Measurements from ENCODE around the gene FAM217A.

DNA sequence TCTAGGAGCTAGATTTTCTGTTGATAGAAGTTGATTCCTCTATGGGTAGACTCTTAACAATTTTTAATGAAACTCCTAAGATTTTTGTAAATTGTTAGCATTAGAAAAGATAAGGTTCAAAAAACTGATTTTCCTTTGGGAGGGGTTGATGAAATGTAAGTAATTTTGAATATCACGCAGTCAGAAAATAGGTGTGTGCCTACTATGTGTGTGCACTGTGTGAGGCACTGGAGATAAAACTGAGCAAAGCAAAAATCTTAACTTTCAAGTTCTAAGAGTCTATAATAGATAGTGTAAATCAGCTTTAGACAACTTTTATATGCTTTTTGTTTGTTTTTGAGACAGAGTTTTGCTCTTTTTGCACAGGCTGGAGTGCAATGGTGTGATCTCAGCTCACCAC lies 53.3 kb downstream of the FAM217A start:
- TF ChIP-seq, protein P1, sequence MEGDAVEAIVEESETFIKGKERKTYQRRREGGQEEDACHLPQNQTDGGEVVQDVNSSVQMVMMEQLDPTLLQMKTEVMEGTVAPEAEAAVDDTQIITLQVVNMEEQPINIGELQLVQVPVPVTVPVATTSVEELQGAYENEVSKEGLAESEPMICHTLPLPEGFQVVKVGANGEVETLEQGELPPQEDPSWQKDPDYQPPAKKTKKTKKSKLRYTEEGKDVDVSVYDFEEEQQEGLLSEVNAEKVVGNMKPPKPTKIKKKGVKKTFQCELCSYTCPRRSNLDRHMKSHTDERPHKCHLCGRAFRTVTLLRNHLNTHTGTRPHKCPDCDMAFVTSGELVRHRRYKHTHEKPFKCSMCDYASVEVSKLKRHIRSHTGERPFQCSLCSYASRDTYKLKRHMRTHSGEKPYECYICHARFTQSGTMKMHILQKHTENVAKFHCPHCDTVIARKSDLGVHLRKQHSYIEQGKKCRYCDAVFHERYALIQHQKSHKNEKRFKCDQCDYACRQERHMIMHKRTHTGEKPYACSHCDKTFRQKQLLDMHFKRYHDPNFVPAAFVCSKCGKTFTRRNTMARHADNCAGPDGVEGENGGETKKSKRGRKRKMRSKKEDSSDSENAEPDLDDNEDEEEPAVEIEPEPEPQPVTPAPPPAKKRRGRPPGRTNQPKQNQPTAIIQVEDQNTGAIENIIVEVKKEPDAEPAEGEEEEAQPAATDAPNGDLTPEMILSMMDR (IDR thresholded peaks at IDR 0.05): no peak
- no peak for TF ChIP-seq POLR2A (IDR thresholded peaks at IDR 0.05)
